Stimulated activated CD8-positive, alpha-beta memory T cell treated with anti-CD3 and anti-CD28 coated beads, Interleukin-7, amount 100 ng/mL, for 1 hour (primary cell): Measurements from ENCODE around the gene INPP5A.

Source experiments
- DNase-seq, 2 donors: peaks; one replicate each; pipeline ENCODE4 v3.0.0-alpha.2; 2020; ENCODE audit warnings: low read depth in 2 of 2

Gene INPP5A

DNA sequence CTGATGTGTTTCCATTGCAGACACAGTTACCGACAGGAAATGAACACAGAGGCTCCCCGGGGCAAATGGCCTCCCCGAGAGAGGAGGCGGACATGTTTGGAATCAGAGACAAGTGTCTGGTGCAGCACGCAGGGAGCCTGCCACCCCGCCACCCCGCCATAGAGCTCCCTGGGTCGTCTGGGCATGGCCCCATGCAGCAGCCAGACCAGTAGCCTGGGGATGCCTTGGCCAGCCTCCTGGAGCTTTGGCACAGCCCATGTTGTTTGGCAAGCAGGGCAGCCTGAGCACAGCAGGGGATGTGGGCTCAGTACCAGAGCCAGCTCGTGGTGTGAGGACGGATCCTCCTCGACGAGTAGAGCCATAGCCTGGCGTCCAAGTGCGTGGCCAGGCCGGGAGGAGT is 167.6 kb downstream of the INPP5A start:
- no peak for DNase-seq

DNA sequence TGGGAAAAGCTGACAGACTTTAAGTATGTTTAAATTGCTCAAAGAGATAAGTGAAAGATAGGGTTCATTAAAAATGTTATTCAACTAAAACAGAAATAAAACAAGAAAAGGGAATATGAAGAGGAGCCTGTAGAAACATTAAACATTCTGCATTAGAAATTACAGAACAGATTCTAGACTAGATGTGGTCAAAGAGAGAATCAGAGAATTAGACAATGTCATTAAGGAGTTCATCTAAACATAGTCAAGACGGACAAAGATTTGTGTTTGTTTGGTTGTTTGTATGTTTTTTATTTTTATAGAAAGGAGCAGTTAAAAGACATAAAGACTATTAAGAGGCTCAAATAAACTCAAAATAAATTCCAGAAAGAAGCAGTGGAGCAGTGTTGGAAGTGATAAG is 168.4 kb downstream of the INPP5A start:
- no peak for DNase-seq

DNA sequence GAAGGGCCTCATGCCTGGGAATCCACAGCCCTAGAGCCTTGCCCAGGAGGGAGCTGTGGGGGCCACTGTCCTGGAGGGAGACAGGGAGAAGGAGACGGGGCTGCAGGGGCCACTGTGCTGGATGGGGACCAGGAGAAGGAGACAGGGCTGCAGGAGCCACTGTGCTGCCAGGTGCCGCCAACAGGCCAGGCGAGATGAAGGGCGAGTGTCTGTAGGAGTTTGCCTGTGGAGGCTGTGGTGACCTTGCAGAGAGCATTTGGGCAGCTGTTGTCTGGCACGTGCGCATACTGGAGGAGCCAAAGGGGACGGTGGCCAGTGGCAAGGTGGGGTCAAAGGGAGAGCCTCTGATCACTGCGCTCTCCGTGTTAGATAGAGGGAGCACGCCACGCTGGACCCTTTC is 169.1 kb downstream of the INPP5A start:
- DNase-seq, result no peak

DNA sequence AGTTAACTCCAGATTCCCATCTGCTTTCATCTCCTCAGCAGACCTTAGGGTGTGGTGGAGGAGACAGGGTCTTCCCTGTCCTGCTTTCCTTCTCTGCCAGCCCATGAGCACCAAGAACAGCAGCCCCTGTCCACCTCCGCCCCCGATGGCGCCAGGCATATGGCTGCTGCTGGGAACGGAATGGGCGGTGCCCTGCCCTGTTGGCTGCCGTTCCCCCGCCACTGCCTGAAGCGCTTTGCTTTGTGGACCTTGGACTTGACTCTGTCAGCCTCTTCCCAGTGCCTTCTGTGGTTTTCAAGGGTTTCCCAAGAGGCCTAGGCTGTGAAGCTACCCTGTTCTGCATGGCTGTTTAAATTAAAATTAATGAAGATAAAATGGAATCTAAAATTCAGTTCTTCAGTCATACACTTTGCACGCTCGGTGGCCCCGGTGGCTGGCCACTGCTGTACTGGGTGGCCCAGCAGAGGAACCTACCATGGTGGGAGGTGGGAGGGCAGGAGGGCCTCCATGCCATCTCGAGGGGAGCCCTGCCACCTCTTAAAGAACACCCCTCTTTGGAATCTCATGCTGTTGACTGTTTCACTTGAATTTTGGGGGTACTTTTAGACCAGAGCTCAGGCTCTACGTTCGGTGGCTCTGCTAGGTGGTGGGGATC is 169.7 kb downstream of the INPP5A start:
- DNase-seq, result no peak

DNA sequence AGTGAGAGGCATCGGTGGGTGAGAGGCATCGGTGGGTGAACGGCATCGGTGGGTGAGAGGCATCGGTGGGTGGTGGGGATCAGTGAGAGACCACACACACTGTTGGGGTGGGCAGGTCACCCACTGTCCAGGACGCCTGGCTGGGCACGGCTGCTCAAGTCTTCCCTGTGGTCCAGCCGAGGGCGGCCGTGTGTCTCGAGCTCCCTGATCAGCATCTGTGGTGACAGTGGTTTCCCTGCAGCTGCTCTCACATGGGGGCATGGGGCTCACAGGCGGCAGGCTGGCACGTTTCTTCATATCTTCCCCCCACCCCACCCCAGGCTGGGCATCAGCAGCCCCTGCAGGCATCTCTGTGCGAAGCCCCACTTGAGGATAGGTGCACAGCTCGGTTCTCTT is 170.2 kb downstream of the INPP5A start:
- DNase-seq, result no peak

DNA sequence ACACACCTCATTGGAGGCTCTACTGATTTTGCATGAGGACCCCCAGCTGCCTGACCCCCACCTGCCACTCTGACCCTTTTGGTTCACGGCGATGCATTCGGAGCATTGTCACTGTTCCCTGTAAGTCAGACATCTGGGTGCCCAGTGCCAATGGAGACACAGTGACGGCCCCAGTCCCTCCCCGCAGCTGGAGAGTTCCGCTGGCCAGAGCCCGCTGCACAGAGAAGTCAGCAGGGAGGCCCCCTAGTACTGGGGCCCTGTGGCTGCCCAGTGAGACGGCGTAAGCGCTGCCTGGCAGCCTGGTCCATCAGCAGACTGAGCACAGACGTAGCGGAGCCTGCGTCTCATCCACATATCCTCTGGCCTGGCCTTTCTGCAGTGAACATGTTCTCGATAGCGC is 170.9 kb downstream of the INPP5A start:
- no peak for DNase-seq

DNA sequence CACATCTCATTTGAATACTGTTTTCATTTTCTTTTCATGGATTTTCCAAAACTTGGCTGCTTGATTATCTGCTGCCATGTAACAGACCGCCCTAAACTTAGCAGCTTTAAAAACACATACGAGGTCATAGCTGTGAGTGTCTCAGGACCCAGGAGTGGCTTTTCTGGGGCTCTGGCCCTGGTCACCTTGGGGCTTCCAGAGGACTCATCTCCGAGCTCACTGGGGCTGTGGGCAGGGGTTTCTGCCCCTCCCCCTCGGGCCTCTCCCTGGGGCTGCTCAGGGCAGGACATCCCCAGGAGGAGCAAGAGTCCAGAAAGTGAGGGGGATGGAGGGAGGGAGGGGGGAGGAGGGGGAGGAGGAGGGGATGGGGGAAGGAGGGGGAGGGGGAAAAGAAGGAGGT is 171.3 kb downstream of the INPP5A start:
- DNase-seq, result no peak

DNA sequence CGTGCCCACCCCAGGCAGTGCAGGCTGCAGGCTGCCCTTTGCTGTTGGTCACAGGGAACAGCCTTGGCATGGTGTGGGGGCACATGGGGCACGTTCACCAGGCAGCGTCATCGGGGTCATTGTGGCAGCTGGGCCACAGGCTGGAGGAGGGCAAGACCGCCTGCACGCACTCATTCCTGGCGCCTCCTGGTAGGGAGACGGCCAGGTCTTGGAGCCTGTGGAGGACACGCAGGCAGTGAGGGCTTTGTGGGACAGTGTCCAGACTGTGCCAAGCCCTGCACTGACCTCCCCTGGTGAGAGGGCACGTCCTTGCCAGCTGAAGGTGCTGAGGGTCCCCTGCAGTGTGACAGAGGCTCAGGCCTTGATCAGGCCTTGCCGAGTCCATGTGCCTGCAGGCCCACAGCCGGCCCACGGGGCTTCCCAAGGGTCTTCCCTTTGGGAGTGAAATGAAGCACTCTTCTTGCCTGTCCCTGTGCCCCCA is 171.9 kb downstream of the INPP5A start:
- DNase-seq, result no peak

DNA sequence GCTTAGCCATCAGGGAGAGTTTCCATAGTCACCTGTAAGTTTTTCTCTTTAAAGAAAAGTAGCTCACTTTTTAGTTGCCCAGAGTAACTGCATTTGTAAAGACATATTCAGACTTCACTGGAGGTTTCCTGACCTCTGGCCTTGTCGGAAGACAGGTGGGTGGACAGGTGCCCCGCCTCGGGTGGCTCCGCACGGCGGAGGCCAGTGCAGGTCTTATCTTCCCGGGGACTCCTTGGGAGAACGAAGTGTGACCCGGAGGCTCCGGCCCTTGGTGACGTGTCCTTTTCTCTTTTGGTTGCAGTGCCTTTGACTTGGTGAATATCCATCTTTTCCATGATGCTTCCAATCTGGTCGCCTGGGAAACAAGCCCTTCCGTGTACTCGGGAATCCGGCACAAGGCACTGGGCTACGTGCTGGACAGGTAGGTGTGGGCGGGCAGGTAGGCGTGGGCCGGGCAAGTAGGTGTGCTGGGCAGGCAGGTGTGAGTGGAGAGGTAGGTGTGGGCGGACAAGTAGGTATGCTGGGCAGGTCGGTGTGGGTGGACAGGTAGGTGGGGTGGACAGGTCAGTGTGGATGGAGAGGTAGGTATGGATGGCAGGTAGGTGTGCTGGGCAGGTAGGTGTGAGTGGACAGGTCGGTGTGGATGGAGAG is 172.6 kb downstream of the INPP5A start:
- no peak for DNase-seq

DNA sequence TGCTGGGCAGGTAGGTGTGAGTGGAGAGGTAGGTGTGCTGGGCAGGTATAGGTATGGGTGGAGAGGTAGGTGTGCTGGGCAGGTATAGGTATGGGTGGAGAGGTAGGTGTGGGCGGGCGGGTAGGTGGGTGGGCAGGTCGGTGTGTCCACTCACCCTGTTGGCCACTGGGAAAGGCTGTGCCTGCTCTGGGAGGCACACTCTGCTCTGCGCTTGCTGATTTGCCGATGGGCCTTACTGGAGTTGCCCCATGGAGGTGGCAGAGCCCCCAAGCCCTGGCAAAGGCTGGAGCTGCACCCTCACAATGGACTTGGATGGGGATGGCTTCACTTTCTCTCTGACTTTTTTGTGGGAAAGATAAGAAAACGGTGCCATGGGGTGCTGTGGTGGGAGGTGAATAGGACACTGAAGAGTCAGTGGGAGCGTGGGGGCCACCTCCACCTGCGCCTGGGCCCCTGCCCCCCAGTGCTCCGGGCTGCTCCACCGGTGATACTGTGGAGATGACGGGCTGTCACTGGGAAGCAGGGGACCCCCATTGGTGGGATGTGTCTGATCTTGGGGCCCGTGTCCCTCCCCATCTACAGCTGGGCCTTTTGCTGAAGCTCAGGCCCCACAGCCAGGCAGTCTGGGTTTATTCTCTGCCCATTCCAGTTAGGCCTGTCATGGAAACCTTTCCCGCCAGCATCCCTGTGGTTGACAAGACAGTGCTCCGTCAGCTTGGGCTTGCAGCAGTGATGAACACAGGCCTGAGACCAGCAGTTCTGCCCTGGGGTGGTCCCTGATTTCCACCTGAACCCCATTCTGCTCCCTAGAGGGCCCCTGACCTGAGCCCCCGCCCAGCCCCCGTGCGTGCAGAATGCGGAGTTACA is 173.4 kb downstream of the INPP5A start:
- DNase-seq, result no peak

DNA sequence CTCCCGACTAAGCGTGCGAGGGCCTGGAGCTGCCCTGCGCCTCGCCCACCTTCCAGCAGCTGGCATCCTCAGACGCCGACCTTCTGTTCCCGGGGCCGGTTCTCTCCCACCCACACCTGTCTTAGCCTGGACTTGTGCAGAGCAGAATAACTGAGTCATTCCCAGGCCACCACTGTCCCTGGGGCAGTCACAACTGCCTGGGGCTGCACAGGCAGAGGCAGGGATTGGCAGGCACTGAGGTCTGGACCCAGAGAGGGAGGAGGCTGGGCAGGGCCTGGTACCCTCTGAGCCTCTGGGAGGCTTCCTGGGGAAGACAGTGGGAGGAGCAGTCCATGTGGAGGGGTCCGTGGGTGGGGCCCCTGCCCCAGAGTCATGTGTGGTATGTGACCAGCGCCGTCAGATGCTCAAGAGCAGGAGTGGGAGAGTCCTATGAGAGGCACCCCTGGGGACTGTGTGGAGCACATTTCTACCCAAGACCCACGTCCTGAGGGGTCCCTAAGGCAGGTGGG is 174.1 kb downstream of the INPP5A start:
- no peak for DNase-seq

DNA sequence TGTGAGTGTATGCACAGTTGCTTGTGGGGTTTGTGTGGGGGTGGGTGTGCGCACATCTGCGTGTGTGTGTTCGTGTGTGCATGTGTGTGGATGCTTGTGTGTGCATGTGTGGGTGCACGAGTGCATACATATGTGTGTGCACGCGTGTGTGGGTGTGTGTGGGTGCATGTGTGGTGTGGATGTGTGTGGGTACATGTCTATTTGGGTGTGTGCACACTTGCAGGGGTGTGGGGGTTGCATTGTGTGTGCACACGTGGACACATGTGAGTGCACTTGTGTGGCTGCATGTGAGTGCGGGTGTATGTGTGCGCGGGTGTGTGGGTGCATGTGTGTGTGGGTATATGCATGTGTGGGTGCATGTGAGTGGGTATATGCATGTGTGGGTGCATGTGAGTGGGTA is 174.7 kb downstream of the INPP5A start:
- DNase-seq, result no peak

DNA sequence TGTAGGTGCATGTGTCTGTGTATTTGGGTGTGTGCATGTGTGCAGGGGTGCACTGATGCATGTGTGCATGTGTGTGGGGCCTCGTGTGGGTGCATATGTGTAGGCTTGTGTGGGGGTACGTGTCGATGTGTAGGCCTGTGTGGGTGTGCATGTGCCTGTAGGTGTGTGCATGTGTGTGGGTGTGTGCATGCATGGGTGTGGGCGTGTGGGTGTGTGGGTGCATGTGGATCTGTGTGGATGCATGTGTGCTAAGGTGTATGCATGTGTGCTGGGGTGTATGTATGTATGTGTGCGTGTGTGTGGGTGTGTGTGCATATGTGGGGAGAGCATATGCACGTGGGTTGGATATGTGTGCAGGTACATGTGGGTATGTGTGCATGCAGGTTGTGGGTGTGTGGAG is 175.2 kb downstream of the INPP5A start:
- DNase-seq, result no peak

DNA sequence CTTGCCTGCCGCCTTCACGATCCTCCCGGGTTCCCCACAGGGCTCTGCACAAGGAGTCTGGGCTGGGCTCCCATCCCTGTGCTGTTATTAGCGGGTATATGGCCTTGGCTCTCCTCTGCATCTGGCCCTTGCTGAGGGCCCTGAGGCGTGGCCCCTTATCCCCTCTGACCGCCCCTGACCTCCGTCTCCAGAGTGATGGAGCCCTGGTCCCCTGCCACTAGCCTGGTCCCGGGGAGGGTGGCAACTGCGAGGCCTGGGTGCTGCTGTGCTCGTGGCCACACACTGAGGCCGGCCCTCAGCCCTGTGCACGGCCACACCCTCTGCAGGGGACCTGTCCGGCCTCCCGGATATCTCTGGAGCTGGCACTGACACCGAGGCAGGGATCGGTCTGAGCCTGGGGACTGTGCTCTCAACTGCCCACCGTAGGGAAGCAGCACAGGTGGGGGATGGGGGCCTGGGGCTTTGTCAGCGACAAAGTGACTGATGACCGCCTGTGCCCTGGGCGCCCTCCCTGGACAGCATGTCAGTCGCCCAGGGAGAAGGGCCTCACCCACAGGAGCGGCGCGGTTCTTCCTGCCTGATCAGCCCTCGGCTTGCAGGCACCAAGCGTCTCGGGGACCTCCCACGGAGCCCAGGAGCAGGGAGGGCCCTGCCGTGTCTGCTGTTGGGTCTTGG is 176.0 kb downstream of the INPP5A start:
- no peak for DNase-seq

DNA sequence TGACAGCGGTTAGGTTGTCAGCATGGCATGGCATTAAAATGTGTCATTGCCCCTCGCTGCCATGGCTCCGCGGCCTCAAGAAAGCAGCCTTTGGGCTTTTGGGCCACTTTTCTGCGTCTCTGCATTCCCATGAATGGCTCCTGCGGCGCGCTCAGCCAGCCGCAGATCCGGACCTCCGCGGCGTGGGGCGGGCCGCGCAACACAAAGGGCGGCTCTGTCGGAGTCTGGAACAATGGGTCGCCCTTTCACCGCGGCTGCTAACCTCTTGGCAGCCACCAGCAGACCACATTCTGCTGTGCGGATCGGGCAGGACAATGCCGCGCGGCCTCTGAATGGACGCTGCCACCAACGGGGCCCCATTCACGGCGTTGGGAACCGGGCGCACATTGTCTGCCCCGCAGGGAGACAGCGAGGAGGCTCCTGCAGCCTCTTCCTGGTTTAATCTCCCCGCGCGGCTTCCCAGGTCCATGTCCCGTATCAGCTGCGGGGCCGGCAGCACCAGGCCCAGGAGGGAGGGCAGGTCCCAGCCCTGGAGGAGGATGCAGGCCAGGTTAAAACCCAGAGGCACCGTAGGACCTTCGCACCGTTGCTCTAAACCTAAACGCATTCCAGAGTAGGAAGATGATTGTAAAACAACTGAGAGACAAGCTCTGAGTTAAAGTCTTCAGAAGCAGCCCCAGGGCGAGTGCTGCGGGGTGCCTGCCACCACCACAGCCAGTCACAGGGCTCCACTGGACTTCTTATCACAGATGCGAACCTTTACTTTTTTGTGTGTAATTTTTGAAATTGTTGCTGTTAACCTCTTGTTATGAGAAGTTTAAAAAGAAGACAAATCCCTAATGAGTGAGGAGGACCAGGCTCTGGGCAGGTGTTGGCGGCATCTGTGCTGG is 176.8 kb downstream of the INPP5A start:
- no peak for DNase-seq

DNA sequence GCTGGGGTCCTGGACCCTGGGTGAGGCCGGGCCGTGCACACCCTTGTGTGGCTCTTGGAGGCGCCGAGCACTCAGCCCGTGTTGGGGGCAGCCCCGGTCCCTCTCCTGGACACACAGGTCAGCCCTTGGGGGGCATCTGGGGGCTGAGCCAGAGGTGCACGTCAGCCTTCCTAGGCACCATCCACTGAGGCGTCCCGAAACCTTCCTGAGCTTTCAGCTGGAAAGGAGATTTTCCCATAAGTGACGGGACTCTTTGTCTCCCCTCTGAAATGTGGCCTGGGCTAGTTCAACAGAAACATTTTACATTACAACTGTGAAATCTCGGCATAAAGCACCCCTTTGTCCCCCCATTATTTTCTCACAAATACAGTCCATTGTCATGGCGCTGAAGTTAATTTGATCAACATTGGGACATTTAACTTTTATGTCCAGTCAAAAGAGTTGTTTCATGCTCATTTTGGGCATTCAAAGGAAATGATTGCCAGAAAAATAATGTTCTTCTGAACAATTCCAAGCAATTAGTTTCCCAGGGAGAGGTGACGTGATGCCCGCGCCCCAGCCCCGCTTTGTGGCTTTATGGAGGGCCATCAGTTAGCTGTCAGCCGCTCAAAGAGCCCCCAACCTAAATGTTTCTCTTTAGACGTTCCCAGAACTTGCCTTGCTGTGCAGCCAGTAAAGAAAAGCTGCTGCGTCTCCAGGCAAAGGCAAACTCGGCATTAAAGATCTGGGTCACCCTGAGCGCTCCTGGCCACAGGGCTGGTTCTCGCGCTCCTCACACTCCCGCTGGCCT is 177.6 kb downstream of the INPP5A start:
- DNase-seq, result no peak

DNA sequence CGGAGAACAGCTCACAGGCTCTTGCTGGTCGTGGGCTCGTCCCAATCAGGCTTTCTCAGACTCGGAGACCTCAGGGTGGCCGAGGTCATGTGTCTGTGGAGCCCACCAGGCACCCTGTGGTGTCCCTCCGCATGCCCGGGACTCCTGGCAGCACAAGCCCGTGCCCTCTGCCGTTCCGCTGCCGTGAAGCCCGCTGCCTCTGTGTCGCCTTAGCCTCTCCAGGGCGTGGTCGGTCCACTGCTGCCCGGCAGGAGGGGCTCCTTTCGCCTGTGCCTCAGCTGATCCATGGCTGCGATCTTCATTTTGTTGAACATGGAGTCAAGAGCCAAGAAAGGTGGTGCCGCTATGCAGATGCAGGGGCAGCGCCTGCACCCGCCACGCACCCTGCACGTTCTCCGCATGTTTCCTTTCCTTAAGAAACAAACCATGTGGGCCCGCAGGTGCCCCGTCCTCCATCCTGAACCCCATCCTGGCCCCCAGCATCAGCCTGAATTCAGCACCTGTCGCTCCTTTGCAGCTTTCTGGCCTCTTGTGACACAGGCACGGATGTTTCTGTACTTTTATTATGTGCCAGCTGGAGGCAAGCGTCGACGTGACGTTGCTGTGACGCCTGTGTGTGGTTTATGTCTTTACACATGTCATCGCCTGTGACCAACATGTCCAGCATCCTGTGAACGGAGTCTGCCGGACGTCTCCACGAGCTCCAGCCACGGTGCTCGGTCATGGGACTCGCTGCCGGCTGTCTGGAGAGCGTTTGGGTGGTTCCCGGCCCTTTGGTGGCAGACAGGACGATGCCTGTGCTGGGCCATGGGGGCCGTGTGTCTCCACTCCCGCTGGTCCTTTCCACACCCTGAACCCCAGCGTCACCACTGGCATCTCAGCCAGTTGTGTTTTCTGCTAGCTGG is 178.4 kb downstream of the INPP5A start:
- DNase-seq, result no peak

DNA sequence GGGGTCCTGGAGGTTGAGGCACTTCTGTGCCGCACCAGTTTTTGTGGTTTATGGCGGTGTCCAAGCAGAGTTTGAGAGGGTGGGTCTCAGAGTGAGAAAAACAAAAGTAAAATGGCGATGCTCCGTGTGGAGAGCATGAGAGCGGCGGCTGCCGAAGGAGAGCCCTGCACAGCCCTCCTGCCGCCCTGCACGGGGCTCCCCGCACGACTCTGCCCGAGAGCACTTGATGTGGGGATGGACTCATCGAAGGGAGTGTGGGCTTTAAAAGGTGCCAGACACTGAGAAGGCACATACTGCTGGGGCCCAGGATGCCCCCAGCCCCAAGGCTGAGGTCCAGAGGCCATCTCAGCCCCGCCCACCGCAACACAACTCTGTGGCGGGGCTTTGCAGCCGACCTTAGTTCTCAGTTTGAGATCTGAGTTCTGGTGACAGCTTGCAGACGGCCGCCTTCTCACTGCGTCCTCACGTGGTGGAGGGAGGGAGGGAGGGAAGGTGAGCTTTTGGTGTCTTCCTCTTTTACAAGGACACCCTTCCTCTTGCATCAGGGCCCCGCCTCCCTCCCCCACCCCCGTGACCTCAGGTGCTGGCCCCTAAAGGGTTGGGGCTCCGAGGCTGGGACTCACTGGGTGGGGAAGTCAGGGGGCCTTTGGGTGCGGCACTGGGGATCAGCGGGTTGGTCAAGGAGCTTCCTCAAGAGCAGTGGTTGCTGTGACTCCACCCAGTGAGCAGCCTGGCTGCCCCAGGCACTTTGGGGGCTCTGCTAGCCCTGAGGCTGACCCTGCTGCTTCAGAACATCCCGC is 179.3 kb downstream of the INPP5A start:
- DNase-seq, result no peak
